Activated B cell treated with CpG ODN at 0.5 μM for 24 hours (primary cell): ENCODE data around the gene MAZ. TPM values are rescaled to one million over a fixed set of nuclear protein-coding genes. Genes with fewer than 3 reads are reported as not detected.

ENCODE experiments used
- ATAC-seq: fragments of 200-7000 bp; cut with Tn5 transposase; one replicate; pipeline ENCODE4 v1.10.0; 2021; ENCODE audit warnings: low read depth, mild to moderate bottlenecking, moderate library complexity
- CTCF ChIA-PET: fragments of 350-600 bp; sonication (Branson Sonifier 250); formaldehyde crosslinking; loops from one replicate; lab custom pipeline; 2021; ENCODE audit warnings: antibody characterized with exemption; lab: Charles Lee
- POLR2A ChIA-PET: fragments of 350-600 bp; sonication (Branson Sonifier 250); formaldehyde crosslinking; loops from one replicate; lab custom pipeline; 2021; ENCODE audit warnings: antibody characterized with exemption; lab: Charles Lee
- DNase-seq: peaks from one replicate; pipeline ENCODE4 v3.0.0; 2022
- H3K27ac Mint-ChIP-seq: one replicate; pipeline ENCODE4 v1.8.0; 2020; ENCODE audit warnings: mixed read lengths
- H3K27me3 Mint-ChIP-seq: one replicate; pipeline ENCODE4 v1.8.0; 2021; ENCODE audit warnings: mixed read lengths
- H3K36me3 Mint-ChIP-seq: one replicate; pipeline ENCODE4 v1.8.0; 2021; ENCODE audit warnings: low read depth, mixed read lengths
- H3K4me1 Mint-ChIP-seq: one replicate; pipeline ENCODE4 v1.8.0; 2021; ENCODE audit warnings: mixed read lengths
- H3K4me3 Mint-ChIP-seq: one replicate; pipeline ENCODE4 v1.8.0; 2020; ENCODE audit warnings: mild to moderate bottlenecking, mixed read lengths
- H3K9me3 Mint-ChIP-seq: one replicate; pipeline ENCODE4 v1.8.0; 2020; ENCODE audit warnings: mixed read lengths
- CTCF ChIP-seq: fragments of 200-600 bp; IDR thresholded peaks from one replicate; pipeline ENCODE4 v1.8.0; 2022; ENCODE audit warnings: antibody characterized with exemption, mild to moderate bottlenecking
- intact Hi-C: fragments of 100-400 bp; cut with micrococcal nuclease; formaldehyde crosslinking; loops from one replicate; pipeline ENCODE4 v1.15.1; 2024
- total RNA-seq: library from RNA; stranded (reverse); gene quantifications from 2 replicates; pipeline ENCODE4 v1.2.3, GENCODE V29; 2022

The MAZ gene
- total RNA-seq, 1 donor from 2014 or later = 187 TPM

GRCh38 chr16:29811896-29812665 lies 5.8 kb downstream of the MAZ start, which contains the start of gene PRRT2:
PRRT2 (plus strand) TSS chr16:29812193; CDS start chr16:29813055, 862 bp downstream.
- peaks cover 64% of the 10 kb centered on the region for H3K4me1 Mint-ChIP-seq
- peak within 1 kb of the TSS; percentile 80 for H3K4me3 Mint-ChIP-seq
- CTCF ChIA-PET = no interaction called here
- no peaks in the 10 kb centered on the region for H3K9me3 Mint-ChIP-seq
- ATAC-seq (no peak), DNase-seq (peak; percentile 41)
- no peak for TF ChIP-seq CTCF
- POLR2A ChIA-PET = interaction anchor here (0.5 to 1.4 kb wide), 5 partner anchors 9 to 168 kb away, joined by 4 to 7 read pairs (median 5); partner anchors contain the start of gene TAOK2
- H3K27ac Mint-ChIP-seq = peak within 1 kb of the TSS; percentile 53
- H3K27me3 Mint-ChIP-seq = no peaks in the 10 kb centered on the region
- intact Hi-C loops = loop anchor here (2.0 kb wide), 1 partner anchor 209 kb away; no protein-coding TSS in a partner anchor
- H3K36me3 Mint-ChIP-seq = peaks cover 29% of the 10 kb centered on the region

GRCh38 chr16:29812754-29813643 lies 6.7 kb downstream of the MAZ start:
- CTCF ChIA-PET = no interaction called here

GRCh38 chr16:29813644-29814562 lies 7.6 kb downstream of the MAZ start:
- TF ChIP-seq CTCF = no peak
- Mint-ChIP-seq H3K9me3 (no peaks in the 10 kb centered on the region), H3K4me3 (no peak overlapping the region), H3K4me1 (peaks cover 66% of the 10 kb centered on the region), H3K27ac (no peak overlapping the region), H3K36me3 (peaks cover 29% of the 10 kb centered on the region), H3K27me3 (no peaks in the 10 kb centered on the region)
- ATAC-seq (no peak), DNase-seq (no peak)
- intact Hi-C loops = no loop called here
- CTCF ChIA-PET = no interaction called here
- POLR2A ChIA-PET = interaction anchor here (0.7 to 1.2 kb wide), 2 partner anchors 112 to 161 kb away, joined by 3 to 4 read pairs; partner anchors contain the start of gene KCTD13

More at GRCh38 chr16:29812754-29813643, 6.7 kb downstream of the MAZ start:
- Mint-ChIP-seq H3K4me1 (peaks cover 66% of the 10 kb centered on the region), H3K9me3 (no peaks in the 10 kb centered on the region), H3K27me3 (no peaks in the 10 kb centered on the region), H3K4me3 (no peak overlapping the region), H3K27ac (no peak overlapping the region), H3K36me3 (peaks cover 28% of the 10 kb centered on the region)
- intact Hi-C loops = no loop called here
- no peak for ATAC-seq
- TF ChIP-seq CTCF = no peak
- DNase-seq = no peak
- POLR2A ChIA-PET = interaction anchor here (0.5 to 1.4 kb wide), 5 partner anchors 91 to 169 kb away, joined by 3 to 7 read pairs (median 5); partner anchors contain the start of genes KCTD13 and TAOK2

GRCh38 chr16:29814592-29814991 lies 8.3 kb downstream of the MAZ start:
- Mint-ChIP-seq H3K9me3 (no peaks in the 10 kb centered on the region), H3K36me3 (peaks cover 31% of the 10 kb centered on the region), H3K4me3 (peak overlapping the region; percentile 66), H3K27ac (no peak overlapping the region), H3K4me1 (peaks cover 70% of the 10 kb centered on the region), H3K27me3 (no peaks in the 10 kb centered on the region)
- CTCF ChIA-PET = no interaction called here
- no peak for DNase-seq
- no peak for ATAC-seq
- TF ChIP-seq CTCF = no peak
- intact Hi-C loops = no loop called here
- POLR2A ChIA-PET = interaction anchor here (1.2 to 2.8 kb wide), 2 partner anchors 24 to 79 kb away, joined by 4 to 26 read pairs; partner anchors contain the start of gene KIF22
